HG03280 (cell line): ENCODE measurements around the gene RGS2.

Experiments
- ATAC-seq: cut with Tn5 transposase; IDR thresholded peaks from one replicate; pipeline ENCODE4 v1.9.1; 2021; ENCODE audit warnings: mild to moderate bottlenecking, moderate library complexity; ENCODE audit not compliant: unreplicated experiment

RGS2 gene

GRCh38 chr1:192826791-192827546 lies 18.1 kb downstream of the RGS2 start:
- no peak for ATAC-seq

GRCh38 chr1:192830595-192831246 lies 21.9 kb downstream of the RGS2 start:
- no peak for ATAC-seq

GRCh38 chr1:192831706-192832355 lies 23.0 kb downstream of the RGS2 start:
- ATAC-seq: no peak

GRCh38 chr1:192832492-192832891 lies 23.7 kb downstream of the RGS2 start:
- no peak for ATAC-seq

- no peak for ATAC-seq
Measured at GRCh38 chr1:192835116-192835515, 26.3 kb downstream of the RGS2 start.

- no peak for ATAC-seq
Measured at GRCh38 chr1:192839162-192840066, 30.6 kb downstream of the RGS2 start.

- no peak for ATAC-seq
Measured at GRCh38 chr1:192844360-192844759, 35.5 kb downstream of the RGS2 start.

- no peak for ATAC-seq
Measured at GRCh38 chr1:192846950-192847349, 38.1 kb downstream of the RGS2 start.

- ATAC-seq: no peak
Measured at GRCh38 chr1:192849011-192849410, 40.2 kb downstream of the RGS2 start.

GRCh38 chr1:192849442-192849841 lies 40.6 kb downstream of the RGS2 start:
- no peak for ATAC-seq

- no peak for ATAC-seq
Measured at GRCh38 chr1:192852001-192852947, 43.4 kb downstream of the RGS2 start.

- ATAC-seq: no peak
Measured at GRCh38 chr1:192858456-192858855, 49.6 kb downstream of the RGS2 start.

GRCh38 chr1:192859808-192860207 lies 51.0 kb downstream of the RGS2 start:
- ATAC-seq: no peak

GRCh38 chr1:192860478-192861185 lies 51.8 kb downstream of the RGS2 start:
- ATAC-seq: no peak

- no peak for ATAC-seq
Measured at GRCh38 chr1:192861860-192862259, 53.0 kb downstream of the RGS2 start.
